GM12878 (cell line): ENCODE data around the gene ATRNL1. TPM values are rescaled to one million over a fixed set of nuclear protein-coding genes. Genes with fewer than 3 reads are reported as not detected.

Experiments used
- ATAC-seq: fragments of 200-7000 bp; cut with Tn5 transposase; 3 replicates; pipeline ENCODE4 v1.9.1; 2020; ENCODE audit warnings: mild to moderate bottlenecking, moderate library complexity
- BruUV-seq: library from RNA; stranded (reverse); fragments of 400-500 nt; replicated peaks from 2 replicates; lab custom pipeline; 2021; lab: Mats Ljungman, UMichigan
- CTCF ChIA-PET: fragments of 300-600 bp; sonication (Branson Sonifier 250); formaldehyde crosslinking; extraction: SDS; loops from one replicate; lab custom pipeline; 2021; ENCODE audit warnings: inconsistent platforms; lab: Yijun Ruan, JAX
- POLR2A ChIA-PET: fragments of 350-600 bp; formaldehyde crosslinking; extraction: SDS; loops from one replicate; lab custom pipeline; 2021; ENCODE audit warnings: inconsistent platforms; lab: Charles Lee
- RAD21 ChIA-PET: fragments of 300-600 bp; sonication (Branson Sonifier 250); formaldehyde crosslinking; loops from one replicate; lab custom pipeline; 2023; ENCODE audit warnings: antibody characterized with exemption; ENCODE audit not compliant: unreplicated experiment; lab: Charles Lee
- SMC1A ChIA-PET: fragments of 300-600 bp; sonication (Branson Sonifier 250); formaldehyde crosslinking; loops from one replicate; lab custom pipeline; 2023; ENCODE audit not compliant: unreplicated experiment, uncharacterized antibody; lab: Charles Lee
- DNase-seq: peaks from one replicate; pipeline ENCODE4 v3.0.0-alpha.2; 2011; ENCODE audit warnings: low read depth, low spot score
- FAIRE-seq: peaks from 3 replicates; lab custom pipeline; 2011; peaks lifted over from hg19 to GRCh38; lab: Jason Lieb, UNC
- H2AFZ ChIP-seq: 2 replicates; pipeline ENCODE4 v1.6.0; 2011; ENCODE audit warnings: low read depth, low read length, control low read depth; ENCODE audit not compliant: control insufficient read depth
- H3K27ac ChIP-seq: 2 replicates; pipeline ENCODE4 v1.5.1; 2011; ENCODE audit warnings: control low read depth; ENCODE audit not compliant: control insufficient read depth, insufficient read depth
- H3K27me3 ChIP-seq, 2 experiments: replicated peaks in 1 of 2; 2 replicates each; pipeline versions ENCODE4 v1.6.0 to v1.6.1; 2011; ENCODE audit warnings: low read length in 1 of 2; ENCODE audit not compliant: control insufficient read depth in 2 of 2, insufficient read depth in 2 of 2
- H3K36me3 ChIP-seq, 2 experiments: 2 replicates each; pipeline ENCODE4 v1.5.1; 2011; ENCODE audit warnings: low read length in 1 of 2; ENCODE audit not compliant: control insufficient read depth in 2 of 2, insufficient read depth in 2 of 2
- H3K4me1 ChIP-seq: 2 replicates; pipeline ENCODE4 v1.6.1; 2011; ENCODE audit warnings: mild to moderate bottlenecking, low read length, moderate library complexity, mixed read lengths; ENCODE audit not compliant: control insufficient read depth, insufficient read depth
- H3K4me2 ChIP-seq: 2 replicates; pipeline ENCODE4 v1.6.0; 2011; ENCODE audit warnings: control low read depth; ENCODE audit not compliant: control insufficient read depth, insufficient read depth
- H3K4me3 ChIP-seq: fragments of 200-600 bp; sonication (generic); 2 replicates; pipeline ENCODE4 v1.5.1; 2016
- H3K79me2 ChIP-seq: 2 replicates; pipeline ENCODE4 v1.6.0; 2011; ENCODE audit warnings: low read length; ENCODE audit not compliant: control insufficient read depth, insufficient read depth
- H3K9ac ChIP-seq: 2 replicates; pipeline ENCODE4 v1.8.0; 2011; ENCODE audit warnings: low read length, control low read depth, mixed read lengths; ENCODE audit not compliant: control insufficient read depth, insufficient read depth
- H3K9me3 ChIP-seq: replicated peaks from 3 replicates; pipeline ENCODE4 v1.5.1; 2011; ENCODE audit warnings: mild to moderate bottlenecking, low read length; ENCODE audit not compliant: control insufficient read depth, insufficient read depth
- H4K20me1 ChIP-seq: 2 replicates; pipeline ENCODE4 v1.6.0; 2011; ENCODE audit not compliant: control insufficient read depth, insufficient read depth
- ASH2L ChIP-seq: fragments of 300-600, 200-600 bp; sonication (generic); IDR thresholded peaks from 2 replicates; pipeline ENCODE4 v1.6.1; 2017; ENCODE audit warnings: low read depth, mild to moderate bottlenecking, borderline replicate concordance
- ATF2 ChIP-seq: IDR thresholded peaks from 2 replicates; pipeline ENCODE4 v1.6.1; 2012; ENCODE audit warnings: low read length, inconsistent platforms
- ATF7 ChIP-seq: fragments of 450-650 bp; IDR thresholded peaks from 2 replicates; pipeline ENCODE4 v1.6.1; 2016; ENCODE audit warnings: low read depth, mild to moderate bottlenecking
- BRCA1 ChIP-seq: IDR thresholded peaks from 2 replicates; pipeline ENCODE4 v1.6.1; 2011; ENCODE audit warnings: low read depth, low read length, improper control_type of control experiment
- DPF2 ChIP-seq: fragments of 450-650 bp; IDR thresholded peaks from 2 replicates; pipeline ENCODE4 v1.6.1; 2017; ENCODE audit warnings: mild to moderate bottlenecking
- E2F8 ChIP-seq: fragments of 450-650 bp; IDR thresholded peaks from 2 replicates; pipeline ENCODE4 v1.6.1; 2018; ENCODE audit warnings: mild to moderate bottlenecking, low read depth, moderate library complexity; ENCODE audit not compliant: partially characterized antibody
- MYC ChIP-seq: IDR thresholded peaks from 2 replicates; pipeline ENCODE4 v1.6.1; 2011; ENCODE audit warnings: mild to moderate bottlenecking, low read length, moderate library complexity, inconsistent platforms; ENCODE audit not compliant: insufficient read depth, insufficient replicate concordance, insufficient read length, severe bottlenecking
- SUZ12 ChIP-seq: fragments of 200-600 bp; sonication (generic); IDR thresholded peaks from one replicate; pipeline ENCODE4 v1.6.1; 2018; ENCODE audit warnings: antibody characterized with exemption, mild to moderate bottlenecking; ENCODE audit not compliant: unreplicated experiment
- ZBED1 ChIP-seq: IDR thresholded peaks from 2 replicates; pipeline ENCODE4 v1.6.1; 2016; ENCODE audit warnings: borderline replicate concordance
- ZNF207 ChIP-seq: fragments of 450-650 bp; IDR thresholded peaks from 2 replicates; pipeline ENCODE4 v1.6.1; 2014; ENCODE audit warnings: antibody characterized with exemption, mild to moderate bottlenecking, borderline replicate concordance
- ZNF24 ChIP-seq: fragments of 450-650 bp; IDR thresholded peaks from 2 replicates; pipeline ENCODE4 v1.6.1; 2017; ENCODE audit warnings: antibody characterized with exemption, mild to moderate bottlenecking
- WGBS: methylation state at CpG from one replicate; pipeline ENCODE4 v1.1.6; 2016; ENCODE audit warnings: low lambda C conversion rate; ENCODE audit not compliant: insufficient replicate concordance, insufficient coverage; ENCODE audit errors: missing lambda C conversion rate; 5-methylcytosine and 5-hydroxymethylcytosine counted together
- in situ Hi-C: fragments of 300-500 bp; cut with MboI; formaldehyde crosslinking; loops from 9 replicates; pipeline ENCODE4 v1.14.3; 2018; ENCODE audit warnings: mixed read lengths
- intact Hi-C: fragments of 100-400 bp; cut with micrococcal nuclease; formaldehyde crosslinking; loops from one replicate; pipeline ENCODE4 v1.14.2; 2022; ENCODE audit not compliant: unreplicated experiment
- polyA plus RNA-seq, 11 experiments: library from polyadenylated mRNA; depleted of rRNA in 4 of 11; unstranded in 6 of 11; stranded (reverse) in 5 of 11; fragments of >200 nt; fragmentation: Nextera tagmentation in 4 of 11; fragmentation: Illumina TruSeq in 1 of 11; extraction: Ambion mirVana in 4 of 11; extraction: Trizol in 1 of 11; gene quantifications; 1 replicate in 1 of 11; 2 replicates in 10 of 11; pipeline versions ENCODE4 v1.2.1 to v1.2.3, GENCODE V29; 2011 to 2016; ENCODE audit warnings: inconsistent platforms in 2 of 11, missing spikeins in 2 of 11, low read depth in 1 of 11
- total RNA-seq, 4 experiments: library from RNA; depleted of rRNA in 3 of 4; stranded (reverse); fragments of >200 nt in 3 of 4; fragmentation: Illumina TruSeq in 1 of 4; extraction: Trizol in 1 of 4; gene quantifications; 2 replicates each; pipeline versions ENCODE4 v1.2.1 to v1.2.3, GENCODE V29; 2013 to 2021

The ATRNL1 gene
- total and polyA plus RNA-seq, 10 of the 15 experiments (the other 5 are each of a cell fraction or from before 2014, with no cell fraction given) = 0.03 to 1.4 (median 0.34) TPM

DNA sequence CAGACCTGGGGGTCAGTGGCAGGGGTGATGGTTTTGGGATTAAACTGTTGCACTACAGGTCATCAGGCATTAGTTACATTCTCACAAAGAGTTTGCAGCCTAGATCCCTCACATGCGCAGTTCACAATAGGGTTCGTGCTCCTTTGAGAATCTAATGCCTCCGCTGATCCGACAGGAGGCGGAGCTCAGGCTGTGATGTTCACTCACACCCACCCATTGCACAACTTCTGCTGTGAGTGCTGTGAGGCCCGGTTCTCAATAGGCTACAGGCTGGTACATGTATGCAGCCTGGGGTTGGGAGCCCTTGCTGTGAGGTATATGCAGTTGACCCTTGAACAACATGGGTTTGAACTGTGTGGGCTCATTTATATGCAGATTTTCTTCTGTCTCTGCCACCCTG lies 763.4 kb downstream of the ATRNL1 start (continued):
- no peak for TF ChIP-seq BRCA1
- TF ChIP-seq ASH2L = no peak
- no peak for TF ChIP-seq ZBED1
- TF ChIP-seq ATF7 = no peak
- TF ChIP-seq SUZ12 = no peak
- TF ChIP-seq MYC = no peak

DNA sequence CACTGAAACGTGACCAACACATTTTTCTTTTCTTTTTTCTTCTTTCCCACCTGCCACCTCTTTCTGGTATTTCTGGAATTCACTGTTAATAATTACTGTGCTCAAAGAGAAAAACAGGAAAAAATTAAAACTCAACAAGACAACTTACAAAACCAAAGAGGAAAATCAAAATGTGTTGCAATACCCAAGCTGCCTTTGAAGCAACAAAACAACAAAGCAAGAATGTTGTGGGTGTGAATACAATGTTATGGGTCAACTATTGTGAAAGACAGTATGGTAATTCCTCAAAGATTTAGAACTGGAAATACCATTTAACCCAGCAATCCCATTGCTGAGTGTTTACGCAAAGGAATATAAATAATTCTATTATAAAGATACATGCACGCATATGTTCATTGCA lies 764.7 kb downstream of the ATRNL1 start:
- WGBS = 31% methylated on average over 3 of the region's 3 CpGs
- CTCF ChIA-PET = no interaction called here
- in situ Hi-C loops = no loop called here

More for the DNA sequence above, 764.7 kb downstream of the ATRNL1 start:
- no TSS peak for BruUV-seq
- no peaks in the 10 kb centered on the region for H3K4me1 ChIP-seq
- no peaks in the 10 kb centered on the region for H3K9me3 ChIP-seq
- intact Hi-C loops = no loop called here
- H3K36me3 ChIP-seq = no peaks in the 10 kb centered on the region
- POLR2A ChIA-PET = no interaction called here
- no peaks in the 10 kb centered on the region for H3K79me2 ChIP-seq
- no peak overlapping the region for H3K9ac ChIP-seq
- TF ChIP-seq ZNF24 = no peak
- TF ChIP-seq E2F8 = no peak
- TF ChIP-seq ZNF207 = no peak
- no peak for TF ChIP-seq DPF2
- TF ChIP-seq ATF2 = no peak
- H3K27me3 ChIP-seq = no peaks in the 10 kb centered on the region
- H3K27ac ChIP-seq = no peak overlapping the region
- no peak for DNase-seq
- RAD21 ChIA-PET = no interaction called here
- no peak for ATAC-seq
- H2AFZ ChIP-seq = no peak overlapping the region
- H4K20me1 ChIP-seq = no peaks in the 10 kb centered on the region
- no peak for FAIRE-seq
- SMC1A ChIA-PET = no interaction called here
- H3K4me3 ChIP-seq = no peak overlapping the region
- H3K4me2 ChIP-seq = no peak overlapping the region
